ENCODE measurements around the gene TTC9B. TPM values are rescaled to one million over a fixed set of nuclear protein-coding genes. Genes with fewer than 3 reads are reported as not detected.
A peak's percentile ranks its signal among the peaks of the same experiment; 100 is the strongest.

Gene TTC9B
- total and polyA plus RNA-seq, 2 of the 13 experiments (the other 11 are each of a cell fraction or from before 2014, with no cell fraction given), result not detected

GRCh38 chr19:40231544-40232424, 13.6 kb upstream of the TTC9B start (continued):
- TF ChIP-seq ZXDC (CRISPR knock-in tag; IDR thresholded peaks at IDR 0.05), result no peak
- TF ChIP-seq ZNF350 (CRISPR knock-in tag; IDR thresholded peaks at IDR 0.05; ENCODE audit: borderline replicate concordance, low read depth), result peak; percentile 96
- TF ChIP-seq SMAD9 (CRISPR knock-in tag; IDR thresholded peaks at IDR 0.05), result no peak
- no peak for TF ChIP-seq ZNF547 (CRISPR knock-in tag; IDR thresholded peaks at IDR 0.05)
- no peak for TF ChIP-seq MLLT10 (CRISPR knock-in tag; IDR thresholded peaks at IDR 0.05)
- TF ChIP-seq GMEB2 (CRISPR knock-in tag; IDR thresholded peaks at IDR 0.05; ENCODE audit: low read depth), result no peak
- TF ChIP-seq ATF1 (CRISPR knock-in tag; IDR thresholded peaks at IDR 0.05), result no peak
- TF ChIP-seq MAX (IDR thresholded peaks at IDR 0.05), result peak; percentile 96
- peak; percentile 82; the same call in 1 of the 2 replicates for TF ChIP-seq ZNF691 (CRISPR knock-in tag; IDR thresholded peaks at IDR 0.05; ENCODE audit: borderline replicate concordance, low read depth)
- no peak for TF ChIP-seq ZNF772 (CRISPR knock-in tag; IDR thresholded peaks at IDR 0.05)
- peak; percentile 81; the same call in 1 of the 2 replicates for TF ChIP-seq ZNF558 (CRISPR knock-in tag; IDR thresholded peaks at IDR 0.05; ENCODE audit: borderline replicate concordance)
- no peak for TF ChIP-seq ZNF33A (CRISPR knock-in tag; IDR thresholded peaks at IDR 0.05; ENCODE audit: borderline replicate concordance)
- no peak for TF ChIP-seq RNF2 (conservative IDR thresholded peaks at IDR 0.05; ENCODE audit: low read depth)
- no peak for TF ChIP-seq CREB1 (IDR thresholded peaks at IDR 0.05)
- no peak for TF ChIP-seq CREB1 (CRISPR knock-in tag; IDR thresholded peaks at IDR 0.05)
- 0 out of 2 replicates have a peak, but pooled peaks have one; percentile 50 for TF ChIP-seq HIVEP1 (CRISPR knock-in tag; IDR thresholded peaks at IDR 0.05)
- no peak for TF ChIP-seq IKZF4 (CRISPR knock-in tag; IDR thresholded peaks at IDR 0.05; ENCODE audit: borderline replicate concordance, low read depth, not compliant biosample characterization)
- no peak for TF ChIP-seq SOX6 (IDR thresholded peaks at IDR 0.05)
- TF ChIP-seq SOX6 (CRISPR knock-in tag; IDR thresholded peaks at IDR 0.05), result peak; percentile 82
- TF ChIP-seq NONO (IDR thresholded peaks at IDR 0.05), result no peak
- TF ChIP-seq NONO (CRISPR knock-in tag; conservative IDR thresholded peaks at IDR 0.05), result peak; percentile 91
- no peak for TF ChIP-seq SIN3B (IDR thresholded peaks at IDR 0.05; ENCODE audit: low read length)
- TF ChIP-seq CSRNP1 (CRISPR knock-in tag; IDR thresholded peaks at IDR 0.05), result peak; percentile 61; the same call in 1 of the 2 replicates
- TF ChIP-seq CHCHD3 (CRISPR knock-in tag; IDR thresholded peaks at IDR 0.05), result no peak
